Putamen (tissue), 1 donor: ENCODE results near the gene ZNF248.
"Not testable (repeated sequence)": the region's sequence is repeated elsewhere in the genome, so short reads cannot be mapped to it uniquely, and the experiment has no call there.

Experiments
- DNase-seq: peaks from one replicate; pipeline ENCODE4 v3.0.0-alpha.2; 2016; ENCODE audit warnings: low spot score

Gene ZNF248

DNA sequence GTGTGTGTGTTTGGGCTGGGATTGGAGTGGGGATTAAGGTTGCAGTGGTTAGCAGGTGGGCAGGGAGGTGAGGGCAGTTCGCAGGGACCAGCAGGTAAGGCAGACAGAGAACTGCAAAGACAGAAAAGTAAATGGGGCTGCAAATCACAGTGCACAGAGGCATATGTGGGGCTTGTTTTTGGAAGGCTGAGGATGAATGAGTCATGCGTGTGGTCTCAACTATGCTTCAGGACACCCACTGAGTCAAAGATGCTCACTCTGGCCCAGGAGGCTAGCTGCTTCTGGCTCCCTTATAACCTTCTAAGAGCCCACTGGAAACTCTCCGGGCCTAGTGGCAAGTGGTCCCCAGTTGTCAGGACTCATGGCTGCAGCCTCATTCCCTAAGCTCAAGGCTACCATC is 118.2 kb downstream of the ZNF248 start:
- DNase-seq = no peak

GRCh38 chr10:37738241-37738640 is 119.2 kb downstream of the ZNF248 start:
- DNase-seq = not testable (repeated sequence)

DNA sequence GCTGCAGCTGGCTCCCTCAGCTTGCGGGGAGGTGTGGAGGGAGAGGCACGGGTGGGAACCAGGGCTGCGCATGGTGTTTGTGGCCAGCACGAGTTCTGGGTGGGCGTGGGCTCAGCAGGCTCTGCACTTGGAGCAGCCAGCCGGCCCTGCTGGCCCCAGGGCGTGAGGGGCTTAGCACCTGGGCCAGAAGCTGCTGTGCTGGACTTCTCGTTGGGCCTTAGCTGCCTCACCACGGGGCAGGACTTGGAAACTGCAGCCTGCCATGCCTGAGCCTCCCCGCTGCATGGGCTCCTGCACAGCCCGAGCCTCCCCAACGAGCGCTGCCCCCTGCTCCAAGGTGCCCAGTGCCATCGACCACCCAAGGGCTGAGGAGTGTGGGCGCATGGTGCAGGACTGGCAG is 120.1 kb downstream of the ZNF248 start:
- DNase-seq = no peak

GRCh38 chr10:37736120-37736519 is 121.3 kb downstream of the ZNF248 start:
- no peak for DNase-seq

GRCh38 chr10:37734971-37735370 is 122.4 kb downstream of the ZNF248 start:
- no peak for DNase-seq
